ENCODE measurements around the gene WDR74.

The WDR74 gene

GRCh38 chr11:62796281-62796680 is 43.1 kb downstream of the WDR74 start:
- no peak for DNase-seq (ENCODE audit: low read depth, low spot score)

DNA sequence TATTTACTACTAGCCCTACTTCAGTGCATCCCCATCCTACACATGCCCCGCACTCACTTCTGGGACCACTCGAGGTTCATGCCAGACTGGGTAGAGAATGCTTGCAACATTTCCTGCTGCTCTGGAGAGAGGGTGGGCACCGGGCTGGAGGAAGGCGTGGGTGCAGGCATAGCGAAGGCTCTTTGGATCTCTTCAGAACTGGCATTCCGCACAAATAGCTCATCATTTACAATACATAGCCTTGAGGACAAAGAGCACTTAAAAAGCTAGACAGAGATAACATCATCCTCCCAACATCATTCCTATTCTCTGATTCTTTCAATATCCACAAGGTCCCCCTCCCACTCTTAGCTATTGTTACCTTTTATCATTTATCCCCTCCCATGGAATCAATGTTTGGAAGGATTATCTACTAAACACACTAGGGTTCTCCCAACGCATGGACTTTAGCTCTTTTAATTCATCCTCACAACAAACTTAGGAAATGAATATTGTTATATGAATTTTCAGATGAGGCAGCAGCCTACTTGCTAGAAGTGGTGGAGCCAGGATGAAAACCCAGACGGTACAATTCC is 45.1 kb downstream of the WDR74 start:
- no peak for DNase-seq (ENCODE audit: low read depth, low spot score)

- DNase-seq (ENCODE audit: low read depth, low spot score): no peak
These were observed 47.2 kb downstream of the WDR74 start for GRCh38 chr11:62792202-62792575.

DNA sequence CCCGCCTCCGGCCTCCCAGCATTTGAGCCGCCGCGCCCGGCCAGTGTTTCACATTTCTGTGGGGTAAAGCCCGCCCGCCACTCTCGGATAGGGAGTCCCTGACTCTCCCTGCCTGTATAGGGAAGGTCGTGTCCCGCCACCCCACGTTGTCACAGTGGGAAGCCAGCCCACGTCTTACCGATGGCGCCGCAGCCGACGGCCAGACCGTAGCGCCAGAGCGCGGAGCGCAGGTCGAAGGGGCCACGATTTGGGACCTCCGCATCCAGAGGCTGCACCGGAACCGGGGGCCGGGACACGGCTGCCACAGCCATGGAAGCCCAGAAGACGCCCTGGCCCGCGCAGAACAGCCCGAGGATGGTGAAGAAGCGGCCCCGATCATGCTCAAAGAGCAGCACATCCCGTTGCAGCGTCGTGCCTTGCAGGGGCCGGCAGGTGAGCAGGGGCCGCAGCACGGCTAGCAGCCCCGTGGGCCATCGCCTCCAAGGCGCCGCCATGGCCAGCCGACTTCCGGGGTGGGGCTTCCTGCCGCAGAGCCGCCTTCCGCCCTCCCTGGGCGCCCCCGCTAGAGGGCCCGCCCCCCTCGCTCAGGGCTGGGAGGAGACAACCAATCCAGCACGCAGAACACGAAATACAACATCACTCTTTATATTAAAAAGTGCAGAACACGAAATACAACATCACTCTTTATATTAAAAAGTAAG is 47.7 kb downstream of the WDR74 start, which contains the start of gene TMEM223:
TMEM223 (minus strand) TSS at position 506 of the 701 bp plus-strand sequence; CDS start at position 494, 12 bp downstream.
- peak; percentile 83 for DNase-seq (ENCODE audit: low read depth, low spot score)

DNA sequence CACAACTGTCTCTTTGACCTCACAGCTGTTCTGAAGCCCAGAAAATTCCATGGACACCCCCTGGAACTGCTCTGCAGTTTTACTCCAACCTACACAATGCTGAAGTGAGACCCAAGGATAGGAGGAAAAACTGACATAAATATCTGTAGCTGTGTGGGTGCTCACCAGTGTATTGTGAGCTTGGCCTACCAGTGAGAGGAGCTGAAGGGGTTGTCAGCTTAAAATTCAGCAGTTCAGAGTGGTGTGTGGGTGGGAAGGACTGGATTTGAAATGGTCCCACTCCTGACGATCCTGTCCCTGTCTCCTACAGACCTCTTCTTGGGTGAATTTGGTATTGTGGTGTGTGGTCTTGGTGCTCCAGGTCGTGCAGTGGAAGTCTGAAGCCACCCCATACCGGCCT is 49.8 kb downstream of the WDR74 start:
- no peak for DNase-seq (ENCODE audit: low read depth, low spot score)

DNA sequence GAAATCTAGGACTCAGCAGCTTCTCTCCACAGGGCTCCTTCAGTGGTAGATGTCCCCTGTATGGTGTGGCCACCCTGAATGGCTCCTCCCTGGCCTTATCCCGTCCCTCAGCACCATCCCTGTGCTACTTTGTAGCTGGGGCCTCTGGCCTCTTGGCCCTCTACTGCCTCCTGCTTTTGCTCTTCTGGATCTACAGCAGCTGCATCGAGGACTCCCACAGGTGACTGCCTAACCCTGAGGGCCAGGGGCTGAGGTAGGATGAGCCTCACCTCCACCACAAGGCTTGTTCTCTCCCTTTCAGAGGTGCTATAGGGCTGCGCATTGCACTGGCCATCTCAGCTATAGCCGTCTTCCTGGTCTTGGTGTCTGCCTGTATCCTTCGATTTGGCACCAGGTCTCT is 50.4 kb downstream of the WDR74 start:
- no peak for DNase-seq (ENCODE audit: low read depth, low spot score)

GRCh38 chr11:62787005-62787759 is 52.2 kb downstream of the WDR74 start, which contains the start of gene TMEM179B:
Gene TMEM179B (plus strand): TSS chr11:62787402. CDS start chr11:62787432, 30 bp downstream.
- DNase-seq (ENCODE audit: low read depth, low spot score): peak; percentile 96

- DNase-seq (ENCODE audit: low read depth, low spot score): peak; percentile 80
These were observed 52.9 kb downstream of the WDR74 start for GRCh38 chr11:62786318-62787004.

All from activated CD4-positive, CD25-positive, alpha-beta regulatory T cell treated with anti-CD3 and anti-CD28 coated beads, Interleukin-2, amount 50 U/mL, for 16 hours (primary cell).